Vagina (tissue), 2 donors: ENCODE measurements around the gene DISP3.

Source experiments
- POLR2A ChIP-seq, 2 donors: fragments of 450-650 bp; IDR thresholded peaks; one replicate each; pipeline ENCODE4 v1.6.1; 2017; ENCODE audit warnings: antibody characterized with exemption in 2 of 2, mild to moderate bottlenecking in 2 of 2, moderate library complexity in 2 of 2
- POLR2AphosphoS5 ChIP-seq, 2 donors: sonication (generic); formaldehyde crosslinking; IDR thresholded peaks; one replicate each; pipeline ENCODE4 v1.9.0; 2017; ENCODE audit warnings: antibody characterized with exemption in 2 of 2, mild to moderate bottlenecking in 2 of 2, low read depth in 1 of 2; ENCODE audit not compliant: insufficient read depth in 1 of 2
- TF ChIP-seq, protein P1 (sequence below), 3 experiments: fragments of 450-650 bp in 2 of 3; fragments of 200-600 bp in 1 of 3; sonication (generic) in 1 of 3; IDR thresholded peaks; one replicate each; pipeline ENCODE4 v1.5.1; 2017 to 2019; ENCODE audit warnings: antibody characterized with exemption in 3 of 3, mild to moderate bottlenecking in 2 of 3, moderate library complexity in 2 of 3

DNA sequence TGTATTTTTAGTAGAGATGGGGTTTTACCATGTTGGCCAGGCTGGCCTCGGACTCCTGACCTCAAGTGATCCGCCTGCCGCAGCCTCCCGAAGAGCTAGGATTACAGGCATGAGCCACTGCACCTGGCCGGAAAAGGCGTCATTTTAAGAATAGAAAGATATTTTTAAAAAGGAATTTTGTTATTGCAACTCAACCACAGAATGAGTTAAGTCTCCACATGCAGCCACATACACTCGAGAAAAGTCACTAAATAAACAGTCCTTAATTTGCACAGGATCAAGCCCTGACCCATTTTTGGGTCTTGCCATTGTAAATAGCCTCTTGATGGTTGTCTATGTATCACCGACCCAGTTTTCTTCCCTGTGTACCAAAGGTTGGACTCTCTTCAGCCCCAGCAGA, 89.7 kb downstream of the DISP3 start:
- no peak for TF ChIP-seq POLR2A (IDR thresholded peaks at IDR 0.05)
- TF ChIP-seq, protein P1, sequence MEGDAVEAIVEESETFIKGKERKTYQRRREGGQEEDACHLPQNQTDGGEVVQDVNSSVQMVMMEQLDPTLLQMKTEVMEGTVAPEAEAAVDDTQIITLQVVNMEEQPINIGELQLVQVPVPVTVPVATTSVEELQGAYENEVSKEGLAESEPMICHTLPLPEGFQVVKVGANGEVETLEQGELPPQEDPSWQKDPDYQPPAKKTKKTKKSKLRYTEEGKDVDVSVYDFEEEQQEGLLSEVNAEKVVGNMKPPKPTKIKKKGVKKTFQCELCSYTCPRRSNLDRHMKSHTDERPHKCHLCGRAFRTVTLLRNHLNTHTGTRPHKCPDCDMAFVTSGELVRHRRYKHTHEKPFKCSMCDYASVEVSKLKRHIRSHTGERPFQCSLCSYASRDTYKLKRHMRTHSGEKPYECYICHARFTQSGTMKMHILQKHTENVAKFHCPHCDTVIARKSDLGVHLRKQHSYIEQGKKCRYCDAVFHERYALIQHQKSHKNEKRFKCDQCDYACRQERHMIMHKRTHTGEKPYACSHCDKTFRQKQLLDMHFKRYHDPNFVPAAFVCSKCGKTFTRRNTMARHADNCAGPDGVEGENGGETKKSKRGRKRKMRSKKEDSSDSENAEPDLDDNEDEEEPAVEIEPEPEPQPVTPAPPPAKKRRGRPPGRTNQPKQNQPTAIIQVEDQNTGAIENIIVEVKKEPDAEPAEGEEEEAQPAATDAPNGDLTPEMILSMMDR (IDR thresholded peaks at IDR 0.05) = no peak
- no peak for TF ChIP-seq POLR2AphosphoS5 (IDR thresholded peaks at IDR 0.05; ENCODE audit: insufficient read depth in 1 of 2, low read depth in 1 of 2)
